Body of pancreas (tissue), 4 donors: ENCODE measurements around the gene STK32B.
"Not testable (repeated sequence)": the region's sequence is repeated elsewhere in the genome, so short reads cannot be mapped to it uniquely, and the experiment has no call there.

ENCODE experiments used
- CTCF ChIP-seq, 7 experiments: fragments of 450-650 bp in 4 of 7; fragments of 200-600 bp in 3 of 7; sonication (generic) in 3 of 7; IDR thresholded peaks; one replicate each; pipeline ENCODE4 v1.5.1; 2016 to 2019; ENCODE audit warnings: antibody characterized with exemption in 7 of 7
- POLR2A ChIP-seq, 3 donors: fragments of 450-650 bp; IDR thresholded peaks; one replicate each; pipeline ENCODE4 v1.6.1; 2016; ENCODE audit warnings: antibody characterized with exemption in 3 of 3, mild to moderate bottlenecking in 2 of 3

GRCh38 chr4:5066968-5067367 is 15.7 kb downstream of the STK32B start:
- not testable (repeated sequence) for TF ChIP-seq CTCF, POLR2A (IDR thresholded peaks at IDR 0.05)
